HCEC 1CT (cell line): ENCODE data around the gene PALLD.

Experiments
- DNase-seq: peaks from one replicate; pipeline ENCODE4 v3.0.0-alpha.2; 2017

PALLD gene

GRCh38 chr4:168560184-168561180, 63.6 kb downstream of the PALLD start:
- peak; percentile 3 for DNase-seq

GRCh38 chr4:168562041-168562571, 65.3 kb downstream of the PALLD start:
- peak; percentile 40 for DNase-seq

- no peak for DNase-seq
Observed at GRCh38 chr4:168564023-168564422, 67.2 kb downstream of the PALLD start.

GRCh38 chr4:168565130-168565529, 68.3 kb downstream of the PALLD start:
- no peak for DNase-seq

GRCh38 chr4:168566726-168567125, 69.9 kb downstream of the PALLD start:
- DNase-seq, result no peak

GRCh38 chr4:168569066-168569930, 72.4 kb downstream of the PALLD start:
- no peak for DNase-seq

- no peak for DNase-seq
Observed at GRCh38 chr4:168569931-168570276, 73.1 kb downstream of the PALLD start.

GRCh38 chr4:168570466-168570865, 73.6 kb downstream of the PALLD start:
- no peak for DNase-seq

- DNase-seq, result no peak
Observed at GRCh38 chr4:168572002-168572401, 75.2 kb downstream of the PALLD start.

GRCh38 chr4:168573870-168574269, 77.0 kb downstream of the PALLD start:
- no peak for DNase-seq

GRCh38 chr4:168574581-168575295, 77.9 kb downstream of the PALLD start:
- peak; percentile 44 for DNase-seq

- no peak for DNase-seq
Observed at GRCh38 chr4:168575473-168575872, 78.6 kb downstream of the PALLD start.

- DNase-seq, result no peak
Observed at GRCh38 chr4:168577624-168578023, 80.8 kb downstream of the PALLD start.

- DNase-seq, result no peak
Observed at GRCh38 chr4:168580228-168580627, 83.4 kb downstream of the PALLD start.

- peak; percentile 66 for DNase-seq
Observed at GRCh38 chr4:168584321-168584771, 87.5 kb downstream of the PALLD start.

- peak; percentile 62 for DNase-seq
Observed at GRCh38 chr4:168585168-168586091, 88.6 kb downstream of the PALLD start.

GRCh38 chr4:168586926-168587325, 90.1 kb downstream of the PALLD start:
- no peak for DNase-seq

GRCh38 chr4:168587411-168588125, 90.7 kb downstream of the PALLD start:
- DNase-seq, result peak; percentile 66

GRCh38 chr4:168588916-168589531, 92.2 kb downstream of the PALLD start:
- DNase-seq, result peak; percentile 39

- no peak for DNase-seq
Observed at GRCh38 chr4:168592676-168593075, 95.8 kb downstream of the PALLD start.
